GM19463 (cell line): Measurements from ENCODE around the gene PPP1R12B.
"Not testable (repeated sequence)": the region's sequence is repeated elsewhere in the genome, so short reads cannot be mapped to it uniquely, and the experiment has no call there.

Experiments used
- ATAC-seq: cut with Tn5 transposase; IDR thresholded peaks from one replicate; pipeline ENCODE4 v1.9.1; 2021; ENCODE audit warnings: mild to moderate bottlenecking, moderate library complexity; ENCODE audit not compliant: unreplicated experiment

PPP1R12B gene

DNA sequence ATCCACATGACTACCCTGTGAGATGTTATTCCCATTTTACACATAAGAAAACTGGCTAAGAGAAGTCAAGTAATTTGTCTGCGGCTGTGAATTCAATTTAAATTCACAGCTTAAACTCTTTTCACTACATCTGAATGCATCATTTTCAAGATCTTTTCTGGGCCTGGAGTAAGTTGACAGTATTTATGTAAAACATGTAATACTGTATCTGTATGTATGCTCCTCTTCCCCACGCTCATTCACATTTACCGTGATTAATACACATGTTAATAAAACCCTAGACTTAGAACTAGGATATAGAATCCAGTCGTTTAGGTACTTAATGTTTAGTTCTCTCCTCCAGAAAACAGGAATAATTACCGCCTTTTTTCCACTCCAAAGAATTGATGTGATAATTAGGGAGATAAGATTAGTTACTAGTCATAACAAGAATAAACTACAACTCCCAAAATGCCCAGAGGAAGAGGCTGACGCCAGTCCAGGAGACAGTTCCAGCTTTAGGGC lies 442 bp upstream of the PPP1R12B start:
- ATAC-seq = no peak

DNA sequence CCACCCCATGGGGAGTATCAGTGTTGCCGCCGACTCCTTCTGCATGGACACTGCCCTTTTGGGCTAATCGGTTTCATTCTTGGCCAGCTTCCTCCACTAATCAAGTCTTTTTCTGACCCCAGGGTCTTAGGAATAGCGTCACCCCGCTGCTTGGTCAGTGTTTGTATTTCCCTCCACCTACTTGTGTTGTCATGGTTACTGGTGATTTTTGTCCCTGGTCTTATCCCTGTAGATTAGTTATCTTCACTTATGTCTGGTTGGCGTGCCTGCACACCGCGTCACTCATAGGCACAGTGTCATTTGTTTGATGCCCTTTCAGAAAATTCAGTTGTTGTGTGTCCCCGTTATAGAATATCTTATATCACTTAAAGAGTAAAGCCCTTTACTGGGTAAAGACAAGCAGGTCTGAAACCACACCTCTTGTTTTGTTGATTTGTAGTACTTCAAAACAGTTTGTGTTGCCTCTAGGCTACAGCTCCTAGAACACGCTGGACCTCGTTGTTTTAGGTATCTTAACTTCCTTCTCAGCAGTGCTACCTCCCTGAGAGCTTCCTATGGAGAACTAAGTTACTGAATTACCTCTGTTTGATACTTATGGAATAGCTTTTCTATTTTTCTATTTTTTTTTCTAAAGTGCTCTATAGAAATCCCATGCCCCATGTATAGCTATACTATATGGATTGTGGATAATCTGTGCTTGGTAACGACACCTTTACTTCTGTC lies 868 bp downstream of the PPP1R12B start:
- ATAC-seq = no peak

DNA sequence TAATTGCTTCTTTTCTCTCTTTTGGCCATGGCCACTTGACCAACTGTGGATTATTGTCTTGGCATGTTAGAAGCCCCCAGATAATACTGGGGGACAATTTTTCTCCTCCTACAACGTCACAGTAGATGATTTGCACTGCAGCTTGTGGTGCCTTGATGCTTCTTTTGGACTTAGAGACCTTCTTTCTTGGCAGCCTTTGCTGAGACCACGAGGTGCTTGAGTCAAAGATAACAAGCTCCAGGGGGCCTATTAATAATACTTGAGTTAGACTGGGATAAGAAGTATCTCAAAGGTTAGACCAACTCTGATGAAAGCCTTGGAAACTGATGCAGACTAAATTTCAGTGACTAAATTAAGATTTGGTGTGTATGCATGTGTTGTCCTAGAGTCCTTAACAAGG lies 3.2 kb downstream of the PPP1R12B start:
- ATAC-seq = no peak

DNA sequence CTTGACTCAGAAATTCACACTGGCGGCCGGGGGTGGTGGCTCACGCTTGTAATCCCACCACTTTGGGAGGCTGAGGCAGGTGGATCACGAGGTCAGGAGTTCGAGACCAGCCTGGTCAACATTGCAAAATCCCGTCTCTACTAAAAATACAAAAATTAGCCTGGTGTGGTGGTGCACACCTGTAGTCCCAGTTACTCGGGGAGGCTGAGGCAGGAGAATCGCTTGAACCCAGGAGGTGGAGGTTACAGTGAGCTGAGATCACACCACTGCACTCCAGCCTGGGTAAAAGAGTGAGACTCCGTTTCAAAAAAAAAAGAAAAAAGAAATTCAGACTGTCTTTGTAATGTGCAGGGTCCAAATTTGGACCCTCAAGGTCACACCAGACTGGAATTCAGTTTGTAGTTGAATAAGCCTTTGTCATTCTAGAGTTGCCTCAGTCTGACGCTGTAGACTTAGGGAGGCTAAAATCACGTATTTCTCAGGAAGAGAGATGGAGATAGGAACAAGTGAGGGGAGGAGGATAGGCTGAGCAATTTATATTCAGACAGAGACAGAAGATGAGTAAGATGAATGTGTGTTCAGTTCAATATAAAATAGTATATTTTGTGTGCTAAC lies 4.2 kb downstream of the PPP1R12B start:
- not testable (repeated sequence) for ATAC-seq

DNA sequence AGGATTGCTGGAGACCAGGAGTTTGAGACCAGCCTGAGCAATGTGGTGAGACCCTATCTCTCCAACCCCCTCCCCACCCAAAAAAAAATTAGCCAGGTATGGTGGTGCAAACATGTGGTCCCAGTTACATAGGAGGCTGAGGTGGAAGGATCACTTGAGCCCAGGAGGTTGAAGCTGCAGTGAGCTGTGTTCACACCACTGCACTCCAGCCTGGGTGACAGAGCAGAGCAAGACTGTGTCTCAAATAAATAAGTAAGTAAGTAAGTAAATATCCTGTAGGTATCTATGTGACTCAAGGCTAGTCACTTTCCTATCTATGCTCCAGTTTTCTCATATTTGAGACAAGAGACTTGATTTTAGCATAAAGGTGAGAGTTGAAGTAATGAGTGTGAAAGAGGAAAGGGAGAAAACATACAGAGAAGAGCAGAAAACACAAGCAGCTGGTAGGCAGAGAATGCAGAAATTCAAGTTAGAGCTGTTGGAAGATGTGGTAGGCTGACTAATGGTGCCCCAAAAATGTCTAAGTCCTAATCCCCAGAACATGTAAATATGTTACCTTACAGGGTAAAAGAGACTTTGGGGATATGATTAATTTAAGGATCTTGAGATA lies 7.5 kb downstream of the PPP1R12B start:
- no peak for ATAC-seq

DNA sequence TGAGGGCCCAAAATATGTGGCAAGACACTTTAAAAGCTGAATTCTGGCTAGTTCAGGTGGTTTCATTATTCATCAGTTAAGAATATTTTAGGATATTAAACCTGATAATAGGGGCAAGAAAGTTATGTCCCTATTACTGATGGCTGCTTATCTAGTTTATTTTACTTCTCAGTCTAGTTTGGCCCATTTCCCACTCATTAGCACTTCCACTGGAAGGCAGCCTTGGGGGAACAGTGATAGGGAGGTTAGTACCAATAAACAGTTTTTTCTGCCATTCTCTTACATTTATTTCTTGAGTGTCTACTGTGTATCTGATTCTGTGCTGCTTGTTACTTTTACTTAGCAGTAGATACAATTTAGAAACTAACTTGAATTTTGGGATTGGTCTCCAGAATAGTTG lies 9.0 kb downstream of the PPP1R12B start:
- ATAC-seq = no peak

DNA sequence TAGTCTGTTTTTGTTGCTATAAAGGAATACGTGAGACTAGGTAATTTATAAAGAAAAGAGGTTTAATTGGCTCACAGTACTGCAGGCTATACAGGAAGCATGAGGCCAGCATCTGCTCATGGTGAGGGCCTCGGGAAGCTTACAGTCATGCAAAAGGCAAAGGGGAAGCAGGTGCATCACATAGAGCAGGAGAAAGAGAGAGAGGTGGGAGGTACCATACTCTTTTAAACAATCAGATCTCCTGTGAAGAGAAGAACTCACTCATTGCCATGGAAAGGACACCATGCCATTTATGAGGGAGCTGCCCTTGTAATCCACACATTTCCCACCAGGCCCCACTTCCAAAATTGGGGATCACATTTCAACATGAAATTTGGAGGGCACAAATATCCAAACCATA lies 12.7 kb downstream of the PPP1R12B start:
- no peak for ATAC-seq

DNA sequence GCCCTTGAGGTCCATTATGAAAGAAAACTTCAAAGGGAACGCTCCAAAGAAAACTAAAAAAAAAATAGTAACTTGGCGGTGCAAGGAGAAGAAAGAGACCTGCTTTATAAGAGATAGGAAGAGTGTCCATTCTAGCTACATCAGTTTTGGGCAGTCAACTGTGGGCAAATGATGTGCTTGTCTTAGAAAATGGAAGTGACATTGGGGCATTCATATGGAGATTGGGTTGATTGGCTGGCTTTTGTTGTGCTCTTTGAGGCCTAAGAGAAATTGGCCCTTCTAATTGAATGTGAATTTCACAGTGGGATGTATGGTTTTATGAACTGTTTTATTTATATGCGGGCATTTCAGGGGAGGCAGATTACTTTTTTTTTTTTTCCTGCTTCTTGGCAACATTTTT lies 13.2 kb downstream of the PPP1R12B start:
- ATAC-seq = no peak

DNA sequence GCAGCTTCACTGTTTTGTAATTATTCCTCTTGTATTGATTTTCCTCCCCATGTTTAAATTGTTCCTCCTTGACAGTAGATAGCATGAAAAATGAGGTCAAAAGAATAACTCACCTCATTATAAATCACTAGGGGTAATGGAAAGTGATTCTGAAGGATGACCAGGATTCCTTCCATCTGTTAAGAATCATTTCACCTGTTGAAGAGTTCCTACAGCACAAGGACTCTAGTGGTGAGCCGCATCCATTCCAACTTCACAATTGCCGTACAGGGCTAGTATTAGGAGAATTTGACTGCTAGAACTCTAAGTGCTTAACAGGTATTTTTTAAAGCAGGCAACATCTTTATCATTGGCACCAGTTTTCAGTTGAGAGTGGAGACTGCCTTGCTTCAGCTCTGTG lies 13.7 kb downstream of the PPP1R12B start:
- ATAC-seq = no peak

DNA sequence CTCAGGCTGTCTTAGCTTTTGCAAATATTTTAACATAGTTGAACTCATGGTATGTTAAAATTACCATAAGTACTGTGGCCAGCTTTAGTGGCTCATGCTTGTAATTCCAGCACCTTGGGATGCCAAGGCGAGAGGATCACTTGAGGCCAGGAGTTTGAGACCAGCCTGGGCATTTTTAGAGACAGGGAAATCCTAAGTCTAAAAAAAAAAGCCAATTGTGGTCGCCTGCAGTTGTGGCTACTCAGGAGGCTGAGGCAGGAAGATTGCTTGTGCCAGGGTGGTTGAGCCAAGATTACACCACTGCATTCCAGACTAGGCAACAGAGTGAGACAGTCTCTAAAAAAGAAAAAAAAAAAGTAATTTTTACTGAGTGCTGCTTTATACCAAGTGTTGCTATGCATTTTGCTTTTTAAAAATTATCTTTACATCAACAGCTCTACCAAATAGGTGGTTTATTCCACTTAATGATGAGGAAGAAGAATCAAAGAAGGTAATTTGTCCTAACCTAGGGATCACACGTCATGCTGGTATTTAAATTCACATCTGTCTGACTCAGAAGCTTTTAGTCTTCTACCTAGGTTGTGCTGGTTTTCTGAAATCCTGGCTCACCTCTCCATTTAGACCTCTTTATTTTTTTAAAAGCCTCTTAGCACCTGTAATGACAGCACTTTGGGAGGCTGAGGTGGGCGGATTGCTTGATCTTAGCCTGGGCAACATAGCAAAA lies 16.8 kb downstream of the PPP1R12B start:
- ATAC-seq = no peak

DNA sequence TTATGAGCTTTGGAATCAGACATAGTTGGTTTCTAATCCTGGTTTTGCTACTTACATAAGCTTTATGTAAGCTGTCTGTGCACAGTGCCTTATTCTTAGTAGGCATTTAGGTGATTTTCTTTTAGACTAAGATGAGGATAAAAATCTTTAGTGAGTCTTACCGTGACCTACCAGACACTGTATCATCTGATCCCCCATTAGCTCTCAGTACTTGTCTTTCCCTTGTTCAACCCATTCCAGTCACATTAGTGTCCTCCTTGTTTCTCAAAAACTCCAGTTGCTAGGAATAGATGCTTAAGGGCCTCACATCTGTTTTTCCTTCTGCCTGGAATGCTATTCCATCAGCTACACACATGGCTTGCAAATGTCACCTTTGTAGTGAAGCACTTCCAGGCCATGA lies 18.8 kb downstream of the PPP1R12B start:
- ATAC-seq = no peak

DNA sequence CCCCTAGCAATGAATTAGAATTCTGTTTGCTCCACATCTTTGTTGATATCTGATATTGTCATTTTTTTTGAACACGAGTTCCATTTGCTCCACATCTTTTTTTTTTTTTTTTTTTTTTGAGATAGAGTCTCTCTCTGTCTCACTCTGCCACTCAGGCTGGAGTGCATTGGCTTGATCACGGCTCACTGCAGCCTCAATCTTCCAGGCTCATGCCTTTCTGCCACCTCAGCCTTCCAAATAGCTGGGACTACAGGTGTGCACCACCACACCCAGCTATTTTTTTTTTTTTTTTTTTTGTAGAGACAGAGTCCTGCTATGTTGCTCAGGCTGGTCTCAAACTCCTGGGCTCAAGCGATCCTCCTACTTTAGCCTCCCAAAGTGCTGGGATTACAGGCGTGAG lies 22.4 kb downstream of the PPP1R12B start:
- not testable (repeated sequence) for ATAC-seq

DNA sequence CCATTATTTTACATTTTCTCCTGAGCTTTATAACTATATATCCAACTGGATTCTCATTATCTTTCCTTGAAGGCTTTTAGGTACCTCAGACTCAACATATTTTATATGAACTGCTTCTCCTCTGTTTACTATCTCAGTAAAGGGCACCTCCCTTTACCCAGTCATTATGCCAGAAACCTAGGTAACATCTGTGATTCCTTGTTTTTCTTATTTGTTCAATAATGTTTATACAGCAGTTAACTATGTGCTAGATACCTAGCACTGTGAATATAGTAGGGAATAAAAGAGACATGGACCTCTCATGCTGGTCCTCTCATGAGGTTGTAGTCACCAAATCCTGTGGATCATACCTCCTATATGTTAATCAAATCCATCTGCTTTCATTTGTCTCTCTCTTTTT lies 25.6 kb downstream of the PPP1R12B start:
- ATAC-seq = no peak

DNA sequence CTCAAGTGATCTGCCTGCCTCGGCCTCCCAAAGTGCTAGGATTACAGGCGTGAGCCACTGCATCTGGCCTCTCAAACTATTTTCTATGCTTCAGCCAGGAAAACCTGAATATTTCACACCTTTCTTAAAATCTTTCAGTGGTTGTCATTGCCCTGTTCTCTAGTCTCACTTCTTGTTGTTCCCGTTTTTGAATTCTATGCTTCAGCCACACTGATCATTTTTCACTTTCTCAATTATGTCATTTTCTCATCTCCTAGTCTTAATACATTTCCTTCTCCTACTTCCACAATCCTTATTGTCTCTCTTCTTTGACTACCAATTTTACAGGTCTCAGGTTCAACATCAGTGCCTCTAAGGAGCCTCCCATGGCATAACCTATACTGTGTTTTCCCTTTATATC lies 26.7 kb downstream of the PPP1R12B start:
- ATAC-seq = not testable (repeated sequence)

DNA sequence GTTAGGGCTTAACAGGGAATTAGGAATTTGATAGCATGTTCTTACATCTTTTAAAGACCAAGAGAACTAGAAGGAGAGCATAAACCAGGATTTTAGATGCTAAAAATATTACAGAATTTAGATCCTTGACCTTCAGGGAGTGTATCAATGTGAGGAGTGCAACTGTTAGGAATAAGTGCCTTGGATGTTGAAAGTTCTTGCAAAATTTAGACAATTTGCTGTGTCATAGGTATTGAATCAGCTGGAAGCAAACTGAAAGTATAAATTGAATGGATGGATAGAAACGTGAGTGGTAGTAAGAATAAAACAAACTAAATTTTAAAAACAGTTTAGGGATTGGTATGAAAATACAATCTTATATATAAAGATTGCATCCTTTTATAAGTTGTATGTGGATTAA lies 27.7 kb downstream of the PPP1R12B start:
- ATAC-seq = no peak

DNA sequence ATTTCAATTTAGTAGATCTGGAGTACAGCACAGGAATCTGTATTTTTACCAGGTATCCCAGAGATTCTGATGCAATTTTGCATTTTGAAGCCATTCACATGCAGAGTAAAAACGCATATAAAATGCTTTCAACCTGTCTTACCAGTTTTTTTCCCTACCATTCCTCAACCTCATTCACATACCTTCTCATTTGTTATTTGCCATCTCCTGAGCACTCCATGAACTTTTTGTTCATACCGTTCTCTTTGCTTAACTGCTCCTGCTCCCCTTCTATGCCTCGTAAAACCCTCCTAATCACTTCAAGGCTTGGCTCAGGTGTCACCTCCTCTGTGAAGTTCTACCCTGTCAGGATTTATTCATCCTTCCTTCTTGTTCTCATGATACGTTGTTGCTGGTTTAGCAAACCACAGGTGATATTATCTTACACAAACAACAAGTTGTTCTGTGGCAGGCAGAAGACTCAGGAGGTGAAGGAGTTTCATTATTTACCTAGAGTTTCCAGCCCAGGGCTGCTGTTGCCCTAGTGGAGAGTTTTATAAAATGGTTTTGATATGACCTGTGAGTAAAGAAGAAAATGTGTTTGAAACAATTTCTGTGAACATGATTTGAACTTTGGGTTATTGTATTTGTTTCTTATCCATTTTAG lies 31.5 kb downstream of the PPP1R12B start:
- ATAC-seq = not testable (repeated sequence)

DNA sequence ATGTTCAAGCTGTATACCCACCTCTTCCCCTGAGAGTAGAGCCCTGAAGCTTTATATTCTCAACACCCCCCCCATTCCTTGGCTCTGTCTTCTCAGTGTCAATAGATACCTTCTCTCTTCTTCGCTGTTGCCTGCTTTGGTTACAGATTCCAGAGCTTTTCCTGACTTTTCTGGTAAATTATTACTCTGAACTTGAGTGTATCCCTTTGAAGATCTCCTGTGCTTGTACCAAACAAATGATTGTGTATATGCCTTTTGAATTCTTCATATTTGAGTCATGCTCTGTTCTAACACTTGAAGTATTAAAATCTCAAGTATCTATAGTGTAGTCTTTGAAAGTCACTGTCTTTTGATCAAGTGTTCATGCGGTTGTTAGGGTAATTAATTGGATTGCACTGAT lies 32.0 kb downstream of the PPP1R12B start:
- not testable (repeated sequence) for ATAC-seq

DNA sequence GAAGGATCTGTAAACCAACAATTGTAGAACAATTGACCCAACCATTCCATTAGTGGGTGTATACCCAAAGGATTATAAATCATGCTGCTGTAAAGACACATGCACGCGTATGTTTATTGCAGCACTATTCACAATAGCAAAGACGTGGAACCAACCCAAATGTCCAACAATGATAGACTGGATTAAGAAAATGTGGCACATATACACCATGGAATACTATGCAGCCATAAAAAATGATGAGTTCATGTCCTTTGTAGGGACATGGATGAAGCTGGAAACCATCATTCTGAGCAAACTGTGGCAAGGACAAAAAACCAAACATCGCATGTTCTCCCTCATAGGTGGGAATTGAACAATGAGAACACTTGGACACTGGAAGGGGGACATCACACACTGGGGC lies 33.4 kb downstream of the PPP1R12B start:
- not testable (repeated sequence) for ATAC-seq

DNA sequence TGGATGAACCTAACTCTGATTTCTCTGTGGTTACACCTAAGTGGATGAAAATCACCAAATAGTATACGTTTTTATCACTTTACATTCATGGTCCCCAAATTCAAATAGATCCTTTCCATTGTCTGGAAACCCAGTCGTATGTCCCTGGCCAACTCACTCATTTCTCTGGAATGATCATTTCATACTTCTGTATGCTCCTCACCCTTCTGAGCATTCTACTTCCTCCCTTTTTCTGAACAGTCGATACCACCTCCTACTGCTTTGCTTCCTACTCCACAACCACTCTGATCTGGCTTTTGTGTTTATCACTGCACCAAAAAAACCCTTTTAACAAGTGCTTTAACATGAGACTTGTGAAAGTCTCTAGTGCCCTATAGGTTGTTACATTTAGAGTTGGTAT lies 47.3 kb downstream of the PPP1R12B start:
- ATAC-seq = not testable (repeated sequence)

DNA sequence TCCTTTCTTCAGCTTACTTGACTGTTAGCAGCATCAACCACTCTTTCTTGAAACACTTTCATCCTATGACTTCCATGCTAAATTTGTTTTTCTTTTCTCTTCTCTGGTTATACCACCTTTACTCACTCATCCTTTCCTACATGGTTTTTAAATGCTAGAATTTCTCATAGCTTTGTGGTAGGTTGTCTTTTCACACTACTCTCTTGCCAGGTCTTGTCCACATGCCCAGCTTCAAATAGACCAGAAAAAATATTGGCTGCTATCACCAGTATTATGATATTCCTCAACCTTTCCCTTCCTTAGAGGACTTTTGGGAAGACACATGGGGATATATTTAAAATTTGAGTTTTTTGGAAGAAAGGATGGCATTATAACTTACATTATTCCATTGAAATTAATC lies 48.8 kb downstream of the PPP1R12B start:
- ATAC-seq = no peak

DNA sequence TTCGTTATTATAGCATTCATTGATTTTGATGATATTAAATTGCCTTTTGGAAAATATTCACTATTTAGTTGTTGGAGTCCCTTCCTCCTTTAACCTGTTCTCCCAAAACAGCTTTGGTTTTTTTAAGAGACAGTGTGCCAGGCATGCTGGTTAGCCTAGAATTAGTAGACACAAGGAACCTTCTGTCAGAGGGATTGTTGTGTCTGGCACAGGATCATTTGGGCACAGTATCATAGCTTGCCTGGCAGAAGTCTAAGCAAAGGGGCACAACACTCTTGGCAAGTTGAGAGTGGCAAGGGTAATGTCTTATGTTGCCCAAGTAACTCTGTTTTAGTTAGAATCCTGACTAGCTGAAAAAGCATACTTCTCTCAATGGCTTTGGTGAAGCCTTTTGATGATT lies 49.9 kb downstream of the PPP1R12B start:
- ATAC-seq = not testable (repeated sequence)
